Measurements from ENCODE around the gene POSTN.

The POSTN gene, protein sequence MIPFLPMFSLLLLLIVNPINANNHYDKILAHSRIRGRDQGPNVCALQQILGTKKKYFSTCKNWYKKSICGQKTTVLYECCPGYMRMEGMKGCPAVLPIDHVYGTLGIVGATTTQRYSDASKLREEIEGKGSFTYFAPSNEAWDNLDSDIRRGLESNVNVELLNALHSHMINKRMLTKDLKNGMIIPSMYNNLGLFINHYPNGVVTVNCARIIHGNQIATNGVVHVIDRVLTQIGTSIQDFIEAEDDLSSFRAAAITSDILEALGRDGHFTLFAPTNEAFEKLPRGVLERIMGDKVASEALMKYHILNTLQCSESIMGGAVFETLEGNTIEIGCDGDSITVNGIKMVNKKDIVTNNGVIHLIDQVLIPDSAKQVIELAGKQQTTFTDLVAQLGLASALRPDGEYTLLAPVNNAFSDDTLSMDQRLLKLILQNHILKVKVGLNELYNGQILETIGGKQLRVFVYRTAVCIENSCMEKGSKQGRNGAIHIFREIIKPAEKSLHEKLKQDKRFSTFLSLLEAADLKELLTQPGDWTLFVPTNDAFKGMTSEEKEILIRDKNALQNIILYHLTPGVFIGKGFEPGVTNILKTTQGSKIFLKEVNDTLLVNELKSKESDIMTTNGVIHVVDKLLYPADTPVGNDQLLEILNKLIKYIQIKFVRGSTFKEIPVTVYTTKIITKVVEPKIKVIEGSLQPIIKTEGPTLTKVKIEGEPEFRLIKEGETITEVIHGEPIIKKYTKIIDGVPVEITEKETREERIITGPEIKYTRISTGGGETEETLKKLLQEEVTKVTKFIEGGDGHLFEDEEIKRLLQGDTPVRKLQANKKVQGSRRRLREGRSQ

DNA sequence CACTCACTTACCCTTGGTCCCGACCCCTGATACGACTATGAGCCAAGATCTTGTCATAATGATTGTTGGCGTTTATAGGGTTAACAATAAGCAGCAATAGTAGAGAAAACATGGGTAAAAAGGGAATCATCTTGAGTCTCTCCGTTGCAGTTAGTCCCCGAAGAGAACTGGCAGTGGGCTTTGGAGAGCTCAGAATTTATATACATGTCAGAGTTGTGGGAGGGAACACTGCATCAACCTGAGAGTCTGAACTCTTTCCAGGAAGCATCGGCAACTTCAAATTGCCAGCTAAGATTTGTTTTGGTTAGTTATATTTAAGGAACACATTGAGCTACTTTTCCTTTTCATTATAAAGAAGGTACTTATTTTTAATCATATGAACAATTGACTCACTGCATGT, at the start of gene POSTN:
Gene POSTN (minus strand): TSS at position 172 of the 400 bp plus-strand sequence. CDS start 42 bp downstream, at position 130.
- no peak for DNase-seq

DNA sequence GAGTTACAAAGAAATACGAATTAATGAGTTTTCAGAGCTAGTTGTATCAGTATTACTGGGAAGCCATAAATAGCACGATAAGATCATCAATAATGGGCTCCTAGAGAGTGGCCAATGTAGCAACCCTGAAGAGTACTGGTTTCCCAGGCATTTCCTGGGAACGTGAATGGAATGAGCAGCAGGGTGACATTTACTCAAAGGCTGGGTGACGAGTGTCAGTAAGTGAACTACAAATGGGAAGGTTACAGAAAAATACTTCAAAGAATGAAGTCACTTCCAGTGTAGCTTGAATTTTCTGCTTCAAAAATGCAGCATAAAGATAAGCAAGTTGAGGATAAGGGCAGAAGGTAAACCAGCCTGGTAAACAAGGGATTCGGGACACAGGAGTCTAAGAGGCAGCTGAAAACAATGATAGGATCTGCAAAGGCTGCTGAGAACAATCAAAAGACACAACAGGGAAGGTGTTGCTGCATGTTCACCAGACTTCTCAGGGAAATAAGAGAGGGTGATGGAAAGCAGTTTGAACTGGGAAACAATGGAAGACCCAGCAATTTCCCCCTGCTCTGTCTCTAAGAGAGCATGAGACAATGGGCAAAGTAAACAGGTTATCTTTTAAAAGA, 48.6 kb upstream of the POSTN start:
- DNase-seq: no peak

DNA sequence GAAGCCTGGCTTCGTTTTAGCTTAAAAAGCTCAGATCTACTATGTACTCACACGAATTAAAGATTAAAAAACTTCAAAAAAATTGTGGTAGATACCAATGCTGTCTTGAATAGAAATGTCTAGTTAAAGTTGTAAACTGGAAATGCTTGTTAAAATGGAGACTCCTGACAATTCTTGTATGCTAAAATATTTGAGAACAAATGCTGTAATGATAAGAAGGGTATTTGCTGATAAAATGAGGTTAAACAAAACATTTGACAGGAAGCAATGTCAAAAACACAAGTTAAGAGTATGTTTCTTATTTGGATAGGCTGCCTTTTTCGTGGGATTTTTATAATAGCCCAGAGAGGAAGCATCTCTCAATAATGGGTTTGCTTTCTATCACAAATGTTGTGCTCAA, 48.0 kb upstream of the POSTN start:
- DNase-seq: no peak

DNA sequence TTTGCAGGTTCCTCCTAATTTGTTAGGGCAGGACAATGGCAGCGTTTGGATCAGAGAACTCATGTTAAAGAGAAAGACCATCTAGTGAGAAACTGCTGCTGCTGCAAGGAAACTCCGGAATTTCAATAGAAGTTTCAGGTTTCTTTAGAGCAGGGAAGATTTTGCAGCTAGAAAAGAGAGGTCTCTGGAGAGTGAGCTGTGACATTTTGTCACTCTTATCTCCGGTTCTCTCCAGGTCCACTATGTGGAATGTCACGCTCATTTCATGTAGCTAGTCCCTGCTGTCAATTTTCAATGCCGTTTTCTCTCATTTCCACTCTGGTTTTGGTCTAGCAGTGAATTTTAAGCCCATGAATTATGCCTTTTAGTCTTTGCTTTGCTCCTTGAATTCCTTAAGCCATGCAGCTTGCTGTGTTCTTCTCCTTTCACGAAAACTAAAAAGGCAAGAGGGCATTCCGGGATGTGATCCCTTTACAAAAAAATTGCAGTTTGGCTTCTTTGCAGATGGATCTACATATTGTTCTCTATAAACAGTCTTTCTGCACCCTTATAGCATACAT, 46.7 kb upstream of the POSTN start:
- DNase-seq: no peak

DNA sequence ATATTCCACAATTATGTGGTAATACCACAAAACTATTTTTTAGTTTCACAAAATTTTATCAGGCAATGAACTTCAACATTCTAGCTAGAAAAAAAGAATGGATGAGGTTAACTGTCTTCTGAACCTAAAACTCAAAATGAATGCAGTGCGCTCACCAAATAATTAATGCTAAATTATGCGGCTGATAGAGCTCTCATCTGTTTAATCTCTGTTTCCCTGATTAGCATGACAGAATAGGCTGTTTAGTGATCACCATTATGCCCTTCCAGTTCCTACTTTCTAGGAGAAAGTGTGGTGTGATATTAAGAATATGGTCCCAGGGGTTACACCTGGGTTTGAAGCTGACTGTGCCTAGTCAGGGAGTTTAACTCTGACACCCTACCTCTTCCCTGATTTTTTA, 42.8 kb upstream of the POSTN start:
- no peak for DNase-seq

DNA sequence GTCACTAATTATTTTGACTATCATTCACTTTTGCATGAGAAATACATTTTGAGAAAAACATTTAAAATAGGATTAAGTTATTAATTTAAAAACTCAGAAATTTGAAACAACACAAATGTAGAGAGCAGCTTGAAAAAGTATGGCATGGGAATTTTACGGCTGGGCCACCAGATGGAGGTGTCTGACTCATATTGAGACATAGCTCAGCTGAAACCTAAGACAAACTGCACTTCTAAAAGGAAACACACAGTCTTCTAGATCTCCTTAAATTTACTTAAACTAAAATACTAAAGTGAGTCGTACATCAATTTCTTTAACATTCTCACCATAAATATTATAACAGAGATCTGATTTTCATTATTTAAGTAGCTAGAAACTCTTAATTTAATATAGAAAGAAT, 41.9 kb upstream of the POSTN start:
- no peak for DNase-seq

DNA sequence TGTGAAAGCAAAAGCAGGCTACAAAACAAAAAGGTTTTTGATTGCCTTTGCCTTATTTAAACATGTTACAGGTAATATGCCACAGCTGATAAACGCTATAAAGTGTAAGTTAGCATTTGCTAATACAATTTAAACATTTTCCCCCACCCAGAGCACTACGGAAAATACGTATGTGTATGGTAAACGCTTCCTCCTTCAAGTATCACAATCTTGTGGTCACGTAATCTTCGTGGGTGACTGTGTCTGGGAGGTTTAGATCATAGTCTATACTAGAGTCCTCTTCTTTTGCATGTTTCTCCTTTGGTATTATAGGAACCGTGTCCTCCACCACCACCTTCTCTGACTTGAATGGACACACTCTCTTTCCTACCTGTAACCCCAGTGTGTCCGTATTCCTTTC, 38.1 kb upstream of the POSTN start:
- no peak for DNase-seq

DNA sequence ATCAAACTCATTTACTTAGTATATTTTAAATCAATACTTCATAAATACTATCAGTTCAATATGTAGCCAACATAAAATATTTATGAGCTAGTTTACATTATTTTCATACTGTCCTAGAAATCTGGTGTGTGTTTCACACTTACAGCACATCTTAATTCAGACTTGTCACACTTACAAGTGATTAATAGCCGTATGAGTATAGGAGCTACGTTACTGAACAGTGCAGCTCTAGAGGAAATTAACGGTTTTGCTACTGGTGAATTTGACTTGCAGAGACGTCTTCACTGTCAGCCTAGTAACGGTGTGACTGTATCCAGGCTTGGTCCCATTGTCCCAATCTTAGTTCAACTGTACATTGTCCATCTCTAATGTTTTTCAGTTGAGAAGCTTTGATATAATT, 33.7 kb upstream of the POSTN start:
- DNase-seq: no peak

DNA sequence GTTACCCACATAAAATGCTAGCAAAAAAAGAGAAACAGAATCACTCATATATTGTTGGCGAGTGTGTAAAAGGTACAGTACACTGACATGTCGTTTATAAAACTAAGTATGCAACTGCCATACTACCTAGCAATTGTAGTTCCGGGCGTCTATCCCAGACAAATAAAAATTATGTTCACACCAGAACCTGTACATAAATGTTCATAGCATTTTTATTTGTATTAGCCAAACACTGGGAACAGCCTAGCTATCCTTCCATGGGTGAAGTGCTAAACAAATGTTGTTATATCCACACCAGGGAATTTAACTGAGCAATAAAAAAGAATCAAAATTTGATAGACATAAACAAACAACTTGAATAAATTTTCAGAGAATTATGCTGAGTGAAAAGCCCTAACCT, 28.9 kb upstream of the POSTN start:
- DNase-seq: no peak

DNA sequence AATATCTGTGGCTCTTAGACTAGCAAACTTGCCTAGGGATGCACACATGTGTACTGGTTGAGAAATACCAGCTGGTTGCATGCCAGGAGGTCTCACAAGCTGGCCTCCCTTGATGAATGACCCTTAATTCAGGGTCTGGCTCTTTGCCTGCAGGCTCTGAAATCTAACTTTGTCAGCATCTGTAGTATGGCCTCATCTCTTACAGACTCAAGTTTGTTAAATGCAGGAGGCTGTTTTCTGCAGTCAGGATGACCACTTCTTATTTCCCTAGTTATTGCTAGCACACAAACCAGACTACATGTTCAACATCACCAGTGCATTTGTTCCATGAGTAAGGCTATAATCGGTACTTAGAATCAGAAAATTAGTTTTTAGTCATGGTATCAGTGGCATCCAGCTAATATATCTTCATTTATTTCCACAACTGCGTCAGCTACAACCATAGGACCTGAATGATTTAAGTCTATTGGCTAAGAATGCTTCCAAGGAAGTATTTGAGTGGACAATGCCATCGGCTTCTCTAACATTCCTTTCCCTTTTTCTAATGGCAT, 23.3 kb upstream of the POSTN start:
- DNase-seq: no peak

DNA sequence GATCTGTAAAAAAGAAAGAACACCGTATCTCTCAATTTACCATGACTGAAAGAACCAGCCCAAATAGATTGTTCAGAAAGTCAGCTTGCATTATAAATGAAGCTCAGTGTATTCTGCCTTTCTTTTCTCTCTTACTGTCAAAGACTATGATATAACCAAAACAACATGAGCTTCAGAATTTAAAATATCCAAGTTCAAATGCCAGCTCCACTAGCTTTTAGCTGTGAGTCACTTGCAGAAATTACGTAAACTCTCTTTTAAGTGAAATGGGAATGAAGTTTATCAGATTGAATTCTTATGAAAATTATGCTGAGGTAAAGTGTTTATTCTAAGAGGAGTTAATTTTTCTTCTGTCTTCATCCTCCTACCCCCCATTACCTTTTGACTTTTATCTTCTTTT, 20.0 kb upstream of the POSTN start:
- DNase-seq: no peak

DNA sequence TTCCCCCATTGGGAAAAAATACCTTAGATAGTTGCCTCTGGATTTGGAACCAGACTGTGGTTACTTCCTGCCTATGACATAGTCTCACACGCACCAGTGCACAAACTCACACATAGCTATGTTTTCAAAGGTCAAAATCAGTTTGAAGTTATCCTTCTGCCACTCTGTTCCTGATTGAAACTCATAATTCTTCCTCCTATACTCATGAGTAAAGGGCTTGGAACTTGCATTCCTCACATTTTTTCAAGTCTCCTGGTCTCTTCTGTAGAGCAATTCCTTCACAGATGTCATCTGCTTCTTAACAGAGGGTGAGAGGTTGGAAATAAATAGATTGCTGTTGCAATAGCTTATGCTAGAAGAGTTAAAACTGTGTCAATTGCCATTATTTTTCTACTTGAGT, 18.6 kb upstream of the POSTN start:
- no peak for DNase-seq

DNA sequence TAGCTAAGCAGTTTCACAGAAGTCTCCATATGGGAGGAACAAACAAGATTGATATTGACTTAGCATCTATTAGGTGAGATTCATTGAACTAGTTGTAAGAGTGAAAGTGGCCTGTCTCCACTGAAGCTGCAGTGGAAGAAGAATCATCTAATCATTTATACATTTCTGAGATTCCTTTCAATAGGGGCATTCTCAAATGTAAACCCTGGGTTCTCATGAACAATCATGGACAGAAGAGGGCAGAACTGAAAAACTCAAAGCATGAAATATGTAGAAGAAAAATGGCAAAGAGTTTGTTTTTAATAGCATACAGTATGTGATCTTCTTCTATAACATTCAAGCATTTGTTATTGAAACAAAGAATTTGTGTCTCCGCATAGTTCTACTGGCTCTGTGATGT, 17.6 kb upstream of the POSTN start:
- no peak for DNase-seq

DNA sequence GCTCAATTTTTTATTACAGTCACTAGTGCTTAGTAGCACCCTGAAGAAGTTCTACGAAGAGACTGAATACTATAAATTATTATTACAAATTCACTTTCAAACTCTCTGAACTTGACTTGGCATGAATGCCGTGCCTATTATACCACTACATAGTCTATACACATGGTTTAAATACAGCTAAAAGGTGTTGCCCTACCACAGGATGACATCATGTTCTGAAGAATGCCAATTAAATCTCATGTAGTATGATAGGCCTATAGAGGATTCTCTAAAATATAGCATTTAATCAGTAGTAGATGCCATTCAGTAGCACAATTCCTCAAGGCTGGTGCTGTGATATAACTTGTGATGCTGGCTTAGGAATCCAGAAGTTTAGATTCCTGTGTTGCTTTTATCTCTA, 16.7 kb upstream of the POSTN start:
- DNase-seq: no peak

DNA sequence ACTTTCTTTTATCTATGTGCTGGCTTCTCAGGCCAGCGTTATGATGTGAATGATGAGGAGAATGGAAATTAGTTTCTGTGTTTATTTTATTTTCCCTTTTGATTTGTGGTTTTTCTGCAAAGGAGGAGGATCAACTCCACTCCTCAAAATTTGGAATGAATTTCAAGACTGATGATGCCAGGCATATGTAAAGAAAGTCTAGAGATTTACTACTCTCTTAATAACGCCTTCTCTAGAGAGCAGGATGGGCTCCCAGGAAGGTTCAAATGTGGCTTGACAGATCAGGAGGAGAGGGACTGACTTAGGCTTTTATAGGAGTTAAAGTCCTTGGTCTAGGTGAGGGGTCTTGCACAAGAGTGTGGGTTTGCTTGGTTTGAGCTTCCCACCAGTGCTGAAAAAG, 15.1 kb upstream of the POSTN start:
- DNase-seq: no peak

DNA sequence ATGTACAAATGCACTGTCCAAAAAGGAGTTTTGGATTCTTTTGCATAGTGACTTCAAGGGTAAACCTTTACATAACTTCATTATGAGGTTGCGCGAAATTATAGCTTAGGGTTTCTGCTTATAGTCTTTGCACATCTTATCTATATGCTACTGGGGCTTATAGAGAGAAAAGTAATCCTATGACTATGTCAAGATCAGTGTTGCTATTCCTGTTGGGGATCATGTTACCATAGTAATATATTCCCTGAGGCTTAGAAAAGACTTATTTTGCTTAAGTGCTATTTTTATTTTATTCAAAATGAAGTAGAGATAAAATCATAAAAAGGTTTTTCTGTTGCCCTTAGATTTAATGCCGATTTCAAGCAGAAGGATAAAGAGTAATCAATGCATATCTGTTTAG, 14.7 kb upstream of the POSTN start:
- no peak for DNase-seq

DNA sequence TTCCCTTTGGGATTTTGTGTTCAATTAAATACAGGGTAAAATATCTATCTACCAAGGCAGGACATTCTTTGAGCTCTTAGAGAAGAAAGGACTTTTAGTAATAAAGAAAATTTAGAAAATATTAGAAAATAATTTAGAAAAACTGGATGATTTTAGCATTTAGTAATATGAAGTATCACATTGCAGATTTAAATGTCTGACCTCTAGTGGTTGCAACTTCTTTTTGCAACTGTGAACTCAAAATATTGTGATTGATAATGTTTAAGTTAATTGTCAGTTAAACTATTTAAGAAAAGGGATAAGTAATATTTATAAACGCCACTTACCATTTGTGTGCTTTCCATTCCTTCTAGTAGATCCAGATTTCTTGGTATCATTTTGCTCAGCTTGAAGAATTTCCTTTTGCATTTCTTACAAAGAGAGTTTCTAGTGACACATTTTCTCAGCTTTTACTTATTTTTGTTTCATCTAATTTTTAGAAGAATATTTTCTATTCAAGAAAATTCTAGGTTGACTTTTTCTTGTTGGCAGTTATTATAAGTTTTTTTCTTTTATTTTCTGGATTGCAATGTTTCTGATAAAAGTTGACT, 10.3 kb upstream of the POSTN start:
- DNase-seq: no peak

DNA sequence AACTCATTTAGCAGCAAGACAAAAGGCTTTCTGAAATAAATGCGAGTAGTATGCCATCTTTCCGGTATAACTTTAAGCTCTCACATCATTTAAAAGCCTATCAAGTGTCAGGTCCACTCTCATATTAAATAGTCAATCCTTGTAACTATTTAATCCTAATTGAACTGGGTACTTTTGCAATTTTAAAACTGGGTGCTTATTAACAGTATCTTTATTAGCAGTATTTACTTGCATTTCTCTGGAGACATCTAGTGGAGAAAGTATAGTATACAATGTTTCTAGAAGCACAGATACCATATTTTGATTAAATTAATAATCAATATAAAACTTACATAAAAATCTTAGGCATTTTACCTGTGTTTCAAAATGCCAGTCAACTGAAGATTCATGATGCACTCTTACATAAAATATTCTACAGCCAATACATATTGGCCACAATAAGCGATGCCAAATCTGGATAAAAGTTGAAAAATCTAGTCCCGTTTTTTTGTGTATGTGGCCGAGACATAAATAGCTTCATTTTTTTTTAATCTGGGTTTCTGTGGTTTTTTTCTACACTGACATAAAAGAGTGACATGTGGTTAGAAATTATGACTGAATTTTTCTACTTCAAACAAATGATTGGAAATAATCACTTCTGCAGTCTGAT, 4.3 kb upstream of the POSTN start:
- DNase-seq: no peak

DNA sequence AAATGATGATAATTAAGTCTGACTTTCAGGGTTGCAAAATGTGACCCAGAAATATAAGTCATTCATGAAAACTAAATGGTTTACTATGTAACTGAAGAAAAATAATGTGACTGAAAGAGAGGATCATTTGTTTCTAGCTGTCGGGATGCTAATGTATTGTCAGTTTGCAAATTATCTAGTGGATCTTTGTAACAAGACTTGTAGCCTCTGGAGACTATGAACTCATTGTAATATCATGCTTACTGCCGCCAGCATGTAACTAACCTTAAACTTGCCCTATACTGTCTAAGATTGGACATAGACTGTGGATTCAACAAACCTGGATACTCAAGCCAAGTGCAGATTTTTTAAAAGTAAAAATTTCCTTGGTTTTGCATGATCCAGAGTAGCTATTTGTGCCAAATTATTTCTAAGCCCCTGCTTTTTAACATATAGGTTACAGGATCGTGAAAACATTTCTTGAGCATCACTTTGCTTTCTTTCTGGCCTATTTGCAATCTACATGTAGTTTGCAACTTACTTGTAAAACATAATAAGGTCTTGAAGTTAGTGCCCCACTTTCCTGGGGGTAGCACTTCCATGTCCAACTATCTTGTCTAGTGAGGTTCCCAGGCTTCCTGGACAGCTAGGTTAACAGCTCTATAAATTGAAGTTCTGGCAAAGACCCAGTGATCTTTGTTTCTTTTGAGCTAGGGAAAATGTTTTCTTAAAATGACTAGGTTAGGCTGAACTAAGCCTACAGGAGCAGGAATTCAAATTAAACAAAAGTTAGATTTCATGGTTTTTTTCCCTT, 3.3 kb upstream of the POSTN start:
- no peak for DNase-seq

DNA sequence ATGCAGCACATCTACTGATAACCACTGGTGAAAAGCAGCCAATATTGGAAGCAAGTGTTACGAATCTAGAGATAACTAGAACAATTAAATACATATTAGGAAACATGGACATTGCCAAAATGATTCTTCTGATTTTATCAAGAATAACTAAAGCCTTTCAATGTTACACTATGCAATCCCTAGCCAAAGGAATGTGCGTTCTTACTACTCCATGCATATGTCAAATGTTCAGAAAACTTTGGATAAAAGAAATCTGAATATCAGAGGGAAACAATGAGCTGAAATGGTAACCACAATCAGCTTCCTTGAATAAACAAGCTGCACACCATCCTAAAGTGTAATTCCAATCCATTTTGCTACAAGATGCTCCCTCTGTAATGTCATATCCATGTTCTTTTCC, 951 bp upstream of the POSTN start:
- DNase-seq: no peak

DNA sequence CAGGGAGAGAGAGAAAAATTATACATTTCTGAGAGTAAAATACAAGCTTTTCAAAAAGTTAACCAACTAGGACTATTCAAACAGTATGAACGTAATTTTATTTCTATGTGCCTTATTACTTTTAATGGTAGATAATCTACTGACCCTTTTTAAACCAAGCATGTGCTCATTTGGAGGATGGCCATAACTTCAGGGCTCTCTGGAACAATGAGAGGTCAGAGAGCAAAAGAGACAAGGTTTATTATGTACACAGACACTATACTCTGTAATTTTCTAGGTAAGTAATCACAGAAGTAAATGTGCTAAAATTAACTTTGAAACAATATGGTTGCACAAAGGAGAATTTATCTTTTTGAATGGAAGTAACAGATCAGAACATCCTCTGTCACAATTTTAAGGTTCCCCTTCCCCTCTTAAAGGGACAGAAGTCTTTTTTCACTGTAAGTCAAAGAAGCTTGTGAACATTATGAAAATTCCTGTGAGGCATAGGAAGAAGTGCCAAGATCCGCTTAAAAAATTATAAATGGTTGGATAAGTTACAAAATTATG, 1.0 kb downstream of the POSTN start:
- DNase-seq: no peak

All from activated CD8-positive, alpha-beta memory T cell treated with anti-CD3 and anti-CD28 coated beads, Interleukin-2, amount 50 U/mL, for 48 hours (primary cell).